C4-2B (cell line): ENCODE results near the gene PID1.

Experiments
- H3K27ac ChIP-seq: fragments of 450-650 bp; 2 replicates; pipeline ENCODE4 v1.5.1; 2017
- CTCF ChIP-seq: fragments of 450-650 bp; conservative IDR thresholded peaks from 2 replicates; pipeline ENCODE4 v1.5.1; 2017; ENCODE audit warnings: mild to moderate bottlenecking
- ZFX ChIP-seq: fragments of 450-650 bp; IDR thresholded peaks from 2 replicates; pipeline ENCODE4 v1.6.1; 2017

PID1 gene

DNA sequence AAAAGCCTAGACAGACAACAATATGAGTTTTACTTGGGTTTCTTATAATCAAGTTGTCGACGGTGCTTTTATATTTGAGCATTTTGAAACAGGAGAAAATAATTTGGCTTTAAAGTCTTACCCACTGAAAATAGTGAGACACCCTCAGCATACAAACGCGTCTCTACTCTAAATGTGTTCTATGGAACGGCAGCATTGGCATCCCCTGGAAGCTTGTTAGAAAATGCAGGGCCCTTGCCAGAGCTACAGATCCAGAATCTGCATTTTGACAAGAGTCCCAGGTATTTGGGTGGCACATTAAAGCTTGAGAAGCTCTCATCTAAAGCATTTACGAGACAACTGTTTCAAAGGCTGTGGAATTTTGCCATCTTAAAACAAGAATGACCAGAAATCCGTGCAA, 163.5 kb downstream of the PID1 start:
- TF ChIP-seq CTCF (no peak), ZFX (no peak)
- no peak overlapping the region for H3K27ac ChIP-seq

DNA sequence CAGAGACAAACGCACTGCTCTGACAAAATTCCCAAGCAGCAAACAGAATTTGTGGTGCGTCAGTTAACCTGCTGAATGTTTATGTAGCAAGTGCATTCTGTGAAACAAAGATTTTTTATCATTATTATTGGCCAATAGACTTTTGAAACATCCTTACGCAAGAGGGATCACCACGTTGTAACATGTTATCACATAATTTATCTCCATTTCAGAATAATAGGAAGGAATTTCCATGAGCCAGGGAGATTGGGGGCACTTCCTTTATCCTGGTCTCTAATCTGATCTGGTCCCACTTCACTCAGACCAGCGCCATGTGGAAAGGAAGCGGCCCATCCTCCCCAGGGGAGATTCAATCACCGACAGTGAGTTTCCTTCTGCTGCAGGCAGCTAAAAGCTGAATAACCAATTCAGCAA, 166.1 kb downstream of the PID1 start:
- no peak overlapping the region for H3K27ac ChIP-seq
- TF ChIP-seq CTCF = no peak
- TF ChIP-seq ZFX = no peak

DNA sequence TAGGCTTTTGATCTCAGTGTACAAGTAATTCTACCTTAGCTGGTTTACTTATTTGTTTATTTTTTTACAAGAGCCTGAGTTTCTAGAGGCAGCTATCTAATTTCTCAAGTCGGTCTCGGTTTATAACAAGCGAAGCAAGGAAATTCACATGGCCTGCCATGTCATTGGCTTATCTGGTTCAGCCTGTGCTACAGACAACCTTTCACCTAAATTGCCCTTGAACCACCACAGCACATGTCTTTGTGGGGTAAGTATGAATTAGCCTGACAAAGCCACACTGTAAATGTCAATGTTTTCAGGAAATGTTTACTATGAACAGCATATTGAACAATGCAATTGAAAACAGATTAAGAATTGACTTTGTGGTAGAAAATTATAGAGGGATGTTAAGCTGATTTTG, 167.1 kb downstream of the PID1 start:
- no peak for TF ChIP-seq CTCF
- TF ChIP-seq ZFX = no peak
- no peak overlapping the region for H3K27ac ChIP-seq

GRCh38 chr2:229101314-229101713, 169.8 kb downstream of the PID1 start:
- no peak for TF ChIP-seq ZFX
- TF ChIP-seq CTCF = no peak
- no peak overlapping the region for H3K27ac ChIP-seq

DNA sequence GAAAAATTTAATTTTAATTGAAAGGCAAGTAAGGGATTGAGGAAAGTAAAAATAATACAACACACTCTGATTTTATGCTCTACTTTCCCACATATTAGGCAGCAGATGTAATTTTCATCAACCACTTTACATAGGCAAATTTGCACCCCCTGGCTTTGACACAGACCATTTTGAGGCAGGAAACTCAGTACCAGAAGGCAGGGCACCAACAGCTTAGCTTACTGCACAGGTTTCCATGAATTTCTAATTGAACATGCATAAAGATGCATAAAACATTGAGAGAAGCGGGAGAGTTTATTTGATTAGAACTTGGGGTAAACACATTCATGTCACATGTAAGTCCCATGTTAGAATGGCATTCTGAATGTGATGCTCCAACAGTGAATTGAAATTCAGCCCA, 171.9 kb downstream of the PID1 start:
- TF ChIP-seq ZFX (no peak), CTCF (no peak)

GRCh38 chr2:229098801-229099200, 172.3 kb downstream of the PID1 start:
- TF ChIP-seq CTCF (no peak), ZFX (no peak)
- H3K27ac ChIP-seq = no peak overlapping the region

More for the DNA sequence above, 171.9 kb downstream of the PID1 start:
- H3K27ac ChIP-seq = no peak overlapping the region

DNA sequence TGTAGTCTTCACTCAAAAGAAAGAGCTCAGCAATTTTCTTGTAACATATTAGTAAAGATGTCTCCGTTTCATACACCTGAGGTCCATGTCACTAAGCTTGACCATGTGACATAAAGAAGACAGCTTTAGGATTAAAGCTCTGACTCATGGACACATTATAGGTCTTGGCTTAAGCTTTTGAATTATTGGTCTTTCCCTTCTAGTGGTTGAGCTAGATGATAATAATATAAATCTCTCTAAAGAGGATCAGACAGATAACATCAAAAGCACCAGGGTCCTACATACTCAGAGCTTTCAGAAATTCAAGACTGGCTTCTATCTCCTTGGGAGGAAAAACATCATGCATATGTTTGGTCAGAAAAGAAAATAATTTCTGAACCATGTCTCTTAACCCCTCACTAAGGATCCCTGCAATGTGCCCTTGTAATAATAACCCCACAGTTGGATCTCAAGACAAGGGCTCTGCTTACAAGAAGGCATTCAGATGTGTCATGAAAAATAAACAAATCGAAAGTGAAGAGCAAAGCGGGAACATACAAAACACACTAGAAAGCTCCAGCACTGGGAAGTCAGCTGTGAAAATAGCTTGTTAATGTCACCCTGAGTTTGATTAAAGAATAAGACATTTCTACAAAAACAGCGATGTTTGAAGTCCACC, 174.5 kb downstream of the PID1 start:
- H3K27ac ChIP-seq = no peak overlapping the region
- TF ChIP-seq CTCF = no peak
